K562 (cell line): ENCODE results near the gene COP1. TPM values are rescaled to one million over a fixed set of nuclear protein-coding genes. Genes with fewer than 3 reads are reported as not detected.

Experiments
- AFF1 ChIP-seq, 2 experiments: fragments of 450-650 bp; IDR thresholded peaks; 2 replicates each; pipeline ENCODE4 v1.6.1; 2018; ENCODE audit warnings: mild to moderate bottlenecking in 2 of 2, low read depth in 1 of 2; ENCODE audit not compliant: partially characterized antibody in 2 of 2
- DMBX1 ChIP-seq: fragments of 250-450 bp; sonication (Bioruptor Pico); IDR thresholded peaks from 2 replicates; pipeline ENCODE4 v1.8.0; 2022; ENCODE audit warnings: inconsistent platforms, mild to moderate bottlenecking, moderate library complexity, borderline replicate concordance
- EP300 ChIP-seq: IDR thresholded peaks from 2 replicates; pipeline ENCODE4 v1.6.1; 2012; ENCODE audit warnings: low read length, improper control_type of control experiment
- LCOR ChIP-seq: sonication (generic); formaldehyde crosslinking; IDR thresholded peaks from 2 replicates; pipeline ENCODE4 v1.8.0; 2022; ENCODE audit warnings: mild to moderate bottlenecking, missing genetic modification reagents
- NFE2 ChIP-seq: IDR thresholded peaks from 2 replicates; pipeline ENCODE4 v1.6.1; 2014; ENCODE audit warnings: antibody characterized with exemption, low read depth
- PTTG1 ChIP-seq: fragments of 450-650 bp; IDR thresholded peaks from 2 replicates; pipeline ENCODE4 v1.6.1; 2016; ENCODE audit warnings: low read depth, mild to moderate bottlenecking, missing genetic modification characterization, missing compliant biosample characterization
- RAD51 ChIP-seq: fragments of 450-650 bp; IDR thresholded peaks from 2 replicates; pipeline ENCODE4 v1.7.1; 2016; ENCODE audit warnings: low read depth, mild to moderate bottlenecking, borderline replicate concordance
- ZKSCAN1 ChIP-seq: fragments of 150-350 bp; IDR thresholded peaks from 2 replicates; pipeline ENCODE4 v1.6.1; 2016; ENCODE audit warnings: low read depth, low read length
- ZNF592 ChIP-seq: fragments of 450-650 bp; IDR thresholded peaks from 2 replicates; pipeline ENCODE4 v1.6.1; 2017; ENCODE audit warnings: antibody characterized with exemption, mild to moderate bottlenecking
- ZNF75A ChIP-seq: fragments of 450-650 bp; formaldehyde crosslinking; IDR thresholded peaks from 2 replicates; pipeline ENCODE4 v1.4.0; 2020; ENCODE audit warnings: mild to moderate bottlenecking
- ZNF766 ChIP-seq: fragments of 200-800 bp; sonication (Bioruptor generic); conservative IDR thresholded peaks from 2 replicates; pipeline ENCODE4 v1.6.1; 2016; ENCODE audit warnings: missing genetic modification characterization, missing compliant biosample characterization
- polyA plus RNA-seq, 8 experiments: library from polyadenylated mRNA; depleted of rRNA in 4 of 8; stranded (reverse) in 5 of 8; unstranded in 3 of 8; fragments of >200 nt; fragmentation: Nextera tagmentation in 2 of 8; fragmentation: Illumina TruSeq in 1 of 8; extraction: Ambion mirVana in 2 of 8; extraction: Trizol in 1 of 8; gene quantifications; 2 replicates each; pipeline versions ENCODE4 v1.2.1 to v1.2.3, GENCODE V29; 2011 to 2014; ENCODE audit warnings: inconsistent platforms in 1 of 8, missing spikeins in 1 of 8
- total RNA-seq, 7 experiments: library from RNA; depleted of rRNA in 6 of 7; stranded (reverse); fragments of >200 nt in 6 of 7; fragmentation: Illumina TruSeq in 2 of 7; extraction: Trizol in 2 of 7; gene quantifications; 2 replicates each; pipeline versions ENCODE4 v1.2.1 to v1.2.3, GENCODE V29; 2011 to 2021; ENCODE audit warnings: low replicate concordance in 1 of 7

COP1 gene
- total and polyA plus RNA-seq, 9 of the 15 experiments (the other 6 are each of a cell fraction or from before 2014, with no cell fraction given) = 25.8 to 77.7 (median 58.6) TPM

GRCh38 chr1:176220100-176220689 lies 13.1 kb upstream of the COP1 start (continued):
- peak; percentile 86 for TF ChIP-seq ZNF592
- no peak for TF ChIP-seq AFF1 (IDR thresholded peaks at IDR 0.05; ENCODE audit: low read depth in 1 of 2, partially characterized antibody in 2 of 2)
- TF ChIP-seq ZNF766 (CRISPR knock-in tag) = peak; percentile 52; the same call in 1 of the 2 replicates
- no peak for TF ChIP-seq LCOR
- TF ChIP-seq NFE2 = no peak
- TF ChIP-seq EP300 = no peak
- TF ChIP-seq RAD51 = no peak
- TF ChIP-seq PTTG1 = peak; percentile 73
- TF ChIP-seq ZNF75A (CRISPR knock-in tag) = no peak
- TF ChIP-seq ZKSCAN1 = no peak
- peak; percentile 62; the same call in 1 of the 2 replicates for TF ChIP-seq DMBX1
